SU-DHL-6 (cell line): ENCODE measurements around the gene MRPL55.

ENCODE experiments used
- H2AFZ ChIP-seq: fragments of 200-600 bp; sonication (generic); 2 replicates; pipeline ENCODE4 v1.6.1; 2014; ENCODE audit warnings: low read depth, mild to moderate bottlenecking, moderate library complexity, mixed read lengths, antibody characterized with exemption, low read length; ENCODE audit not compliant: severe bottlenecking
- H3F3A ChIP-seq: fragments of 200-600 bp; shearing (Covaris generic); 2 replicates; pipeline ENCODE4 v1.6.0; 2016; ENCODE audit warnings: antibody characterized with exemption, mild to moderate bottlenecking; ENCODE audit not compliant: insufficient read depth
- H3K27ac ChIP-seq: fragments of 200-600 bp; sonication (generic); 2 replicates; pipeline ENCODE4 v1.5.1; 2016; ENCODE audit warnings: low read depth, mild to moderate bottlenecking, low read length, moderate library complexity, mixed read lengths
- H3K27me3 ChIP-seq: fragments of 200-600 bp; sonication (generic), shearing (Covaris generic); 2 replicates; pipeline ENCODE4 v1.6.0; 2014; ENCODE audit warnings: mild to moderate bottlenecking, low read length
- H3K36me3 ChIP-seq: fragments of 200-600 bp; sonication (generic); 2 replicates; pipeline ENCODE4 v1.6.1; 2014; ENCODE audit warnings: mild to moderate bottlenecking, low read length, mixed read lengths
- H3K4me2 ChIP-seq: fragments of 300-600, 200-600 bp; shearing (Covaris generic), sonication (generic); 2 replicates; pipeline ENCODE4 v1.6.0; 2014; ENCODE audit warnings: low read length, low read depth, mild to moderate bottlenecking; ENCODE audit not compliant: poor library complexity, severe bottlenecking
- H3K4me3 ChIP-seq: fragments of 200-600 bp; sonication (generic); 2 replicates; pipeline ENCODE4 v1.5.1; 2014; ENCODE audit warnings: antibody characterized with exemption, low read length, mild to moderate bottlenecking, mixed read lengths; ENCODE audit not compliant: insufficient read depth, poor library complexity, severe bottlenecking
- H3K79me2 ChIP-seq: fragments of 200-600 bp; sonication (generic); 2 replicates; pipeline ENCODE4 v1.6.1; 2014; ENCODE audit warnings: mild to moderate bottlenecking, low read length, moderate library complexity; ENCODE audit not compliant: insufficient read depth
- H3K9ac ChIP-seq: fragments of 200-600 bp; sonication (generic); 2 replicates; pipeline ENCODE4 v1.7.0; 2014; ENCODE audit warnings: mild to moderate bottlenecking, low read length
- H3K9me2 ChIP-seq: fragments of 200-600 bp; sonication (generic); replicated peaks from 2 replicates; pipeline ENCODE4 v1.6.1; 2014; ENCODE audit warnings: low read length; ENCODE audit not compliant: insufficient read depth
- H3K9me3 ChIP-seq: fragments of 200-600 bp; sonication (generic); 2 replicates; pipeline ENCODE4 v1.6.1; 2014; ENCODE audit warnings: low read length, mixed read lengths; ENCODE audit not compliant: insufficient read depth
- H4K20me1 ChIP-seq: fragments of 200-600 bp; sonication (generic); 2 replicates; pipeline ENCODE4 v1.6.1; 2014; ENCODE audit warnings: low read depth, mild to moderate bottlenecking, antibody characterized with exemption, low read length, moderate library complexity, mixed read lengths
- EZH2phosphoT487 ChIP-seq: fragments of 200-600 bp; sonication (generic), shearing (Covaris generic); conservative IDR thresholded peaks from 2 replicates; pipeline ENCODE4 v1.6.1; 2018; ENCODE audit warnings: mild to moderate bottlenecking, antibody characterized with exemption, low read length, moderate library complexity, mixed read lengths
- TF ChIP-seq, protein P1 (sequence below): fragments of 200-600 bp; sonication (generic); IDR thresholded peaks from one replicate; pipeline ENCODE4 v1.5.1; 2017; ENCODE audit warnings: antibody characterized with exemption, mild to moderate bottlenecking, low read length, moderate library complexity; ENCODE audit not compliant: insufficient read depth, poor library complexity, severe bottlenecking

The MRPL55 gene

DNA sequence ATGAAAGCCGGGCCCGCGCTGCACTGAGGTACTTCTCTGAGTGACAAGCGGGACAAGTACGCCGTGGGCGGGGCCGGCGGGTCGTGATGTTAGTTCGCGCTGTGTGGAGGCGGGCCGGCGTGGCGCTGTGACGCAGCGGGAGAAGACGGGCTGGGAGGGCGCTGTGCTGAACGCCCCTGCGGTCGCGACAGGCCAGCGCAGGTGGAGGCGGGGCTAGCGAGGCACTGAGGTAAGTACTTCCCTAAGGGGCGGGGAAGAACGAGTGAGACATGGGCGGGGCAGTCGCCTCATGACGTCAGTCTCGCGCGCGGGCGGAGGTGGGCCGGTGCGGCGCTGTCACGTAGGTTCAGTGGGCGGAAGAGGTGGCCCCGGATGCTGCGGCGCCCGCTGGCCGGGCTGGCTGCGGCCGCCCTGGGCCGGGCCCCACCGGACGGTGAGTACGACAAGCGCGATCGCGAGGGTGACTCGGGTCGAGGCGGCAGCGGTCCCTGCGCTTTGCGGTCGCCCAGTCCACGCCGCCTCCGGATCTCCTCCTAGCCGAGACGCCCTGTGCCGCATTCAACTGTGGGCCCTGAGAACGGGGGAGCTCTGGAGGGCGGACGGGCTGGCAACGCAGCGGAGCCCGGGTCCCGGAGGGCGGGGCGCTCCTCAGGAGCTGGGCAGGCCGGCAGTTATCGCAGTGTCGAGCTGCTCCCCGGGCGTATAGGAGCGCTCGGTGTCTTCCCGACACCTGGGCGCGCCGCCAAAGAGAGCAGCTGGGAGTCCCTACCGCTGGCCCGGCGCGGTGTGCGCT, 31.0 kb upstream of the MRPL55 start, which contains the start of gene GUK1:
Gene GUK1, plus strand, starts transcription at position 349 of the 793 bp plus-strand sequence. Its CDS starts 24 bp downstream, at position 373.
- Histone ChIP-seq H3F3A (peaks cover 9% of the 10 kb centered on the region), H3K4me2 (peak within 1 kb of the TSS; percentile 89), H3K9me3 (no peaks in the 10 kb centered on the region), H4K20me1 (no peaks in the 10 kb centered on the region; the same call in 1 of the 2 replicates), H3K27me3 (no peaks in the 10 kb centered on the region), H3K36me3 (no peaks in the 10 kb centered on the region), H3K9me2 (no peaks in the 10 kb centered on the region), H3K4me3 (peak within 1 kb of the TSS; percentile 94), H3K27ac (peak within 1 kb of the TSS; percentile 80), H3K9ac (peak within 1 kb of the TSS; percentile 89), H2AFZ (peak within 1 kb of the TSS; percentile 96), H3K79me2 (peaks cover 49% of the 10 kb centered on the region)
- TF ChIP-seq EZH2phosphoT487: no peak
- TF ChIP-seq, protein P1, sequence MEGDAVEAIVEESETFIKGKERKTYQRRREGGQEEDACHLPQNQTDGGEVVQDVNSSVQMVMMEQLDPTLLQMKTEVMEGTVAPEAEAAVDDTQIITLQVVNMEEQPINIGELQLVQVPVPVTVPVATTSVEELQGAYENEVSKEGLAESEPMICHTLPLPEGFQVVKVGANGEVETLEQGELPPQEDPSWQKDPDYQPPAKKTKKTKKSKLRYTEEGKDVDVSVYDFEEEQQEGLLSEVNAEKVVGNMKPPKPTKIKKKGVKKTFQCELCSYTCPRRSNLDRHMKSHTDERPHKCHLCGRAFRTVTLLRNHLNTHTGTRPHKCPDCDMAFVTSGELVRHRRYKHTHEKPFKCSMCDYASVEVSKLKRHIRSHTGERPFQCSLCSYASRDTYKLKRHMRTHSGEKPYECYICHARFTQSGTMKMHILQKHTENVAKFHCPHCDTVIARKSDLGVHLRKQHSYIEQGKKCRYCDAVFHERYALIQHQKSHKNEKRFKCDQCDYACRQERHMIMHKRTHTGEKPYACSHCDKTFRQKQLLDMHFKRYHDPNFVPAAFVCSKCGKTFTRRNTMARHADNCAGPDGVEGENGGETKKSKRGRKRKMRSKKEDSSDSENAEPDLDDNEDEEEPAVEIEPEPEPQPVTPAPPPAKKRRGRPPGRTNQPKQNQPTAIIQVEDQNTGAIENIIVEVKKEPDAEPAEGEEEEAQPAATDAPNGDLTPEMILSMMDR: no peak

DNA sequence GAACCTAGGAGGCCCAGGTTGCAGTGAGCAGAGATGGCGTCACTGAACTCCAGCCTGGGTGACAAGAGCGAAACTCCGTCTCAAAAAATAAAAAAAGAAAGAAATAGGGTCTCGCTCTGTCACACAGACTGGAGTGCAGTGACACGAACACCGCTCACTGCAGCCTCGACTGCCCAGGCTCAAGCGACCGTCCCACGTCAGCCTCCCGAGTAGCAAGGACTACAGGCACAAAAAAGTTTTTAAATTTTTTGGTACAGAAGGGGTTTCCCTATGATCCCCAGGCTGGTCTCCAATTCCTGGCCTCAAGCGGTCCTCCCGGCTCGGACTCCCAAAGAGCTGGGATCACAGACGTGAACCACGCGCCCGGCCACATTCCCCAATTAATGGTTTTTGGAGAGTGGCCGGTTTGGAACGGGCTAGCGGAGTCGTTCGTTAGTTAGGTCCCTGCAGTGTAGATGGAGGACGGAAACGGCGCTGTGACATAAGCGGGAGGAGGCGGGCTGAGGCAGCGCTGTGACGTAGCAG, 30.4 kb upstream of the MRPL55 start:
- peak overlapping the region; percentile 96 for H2AFZ ChIP-seq
- no peaks in the 10 kb centered on the region for H3K9me2 ChIP-seq
- H3K9ac ChIP-seq: peak overlapping the region; percentile 78
- H4K20me1 ChIP-seq: no peaks in the 10 kb centered on the region; the same call in 1 of the 2 replicates
- H3K9me3 ChIP-seq: no peaks in the 10 kb centered on the region
- TF ChIP-seq, protein P1: no peak
- H3K27ac ChIP-seq: peak overlapping the region; percentile 80
- peaks cover 42% of the 10 kb centered on the region for H3K79me2 ChIP-seq
- H3K4me3 ChIP-seq: peak overlapping the region; percentile 89
- H3K4me2 ChIP-seq: peak overlapping the region; percentile 87
- peaks cover 9% of the 10 kb centered on the region for H3F3A ChIP-seq
- no peaks in the 10 kb centered on the region for H3K27me3 ChIP-seq
- H3K36me3 ChIP-seq: no peaks in the 10 kb centered on the region

DNA sequence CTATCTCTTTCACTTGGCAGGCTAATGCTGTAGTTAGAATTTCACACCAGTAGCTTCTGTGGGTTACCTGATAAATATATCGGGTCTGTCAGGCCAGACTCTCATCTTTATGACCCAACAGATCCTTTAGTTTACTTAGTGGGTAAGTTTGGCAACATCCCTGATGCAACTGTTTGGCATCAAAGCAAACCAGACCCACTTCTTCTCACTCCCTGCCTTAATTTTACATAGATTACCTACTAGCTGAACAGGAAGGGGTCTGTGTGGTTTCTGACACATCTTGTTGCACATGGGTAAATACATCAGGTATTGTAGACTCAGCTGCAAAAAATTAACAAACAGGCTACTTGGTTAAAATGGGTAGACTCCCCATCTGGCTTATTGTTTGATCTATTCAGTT, 27.8 kb upstream of the MRPL55 start:
- H3K27me3 ChIP-seq: no peaks in the 10 kb centered on the region
- no peak overlapping the region for H2AFZ ChIP-seq
- no peaks in the 10 kb centered on the region for H3K9me3 ChIP-seq

More for the DNA sequence above, 27.8 kb upstream of the MRPL55 start:
- peaks cover 16% of the 10 kb centered on the region for H3K79me2 ChIP-seq
- H3K27ac ChIP-seq: no peak overlapping the region
- H3K36me3 ChIP-seq: no peaks in the 10 kb centered on the region
- H3K9me2 ChIP-seq: no peaks in the 10 kb centered on the region
- H3F3A ChIP-seq: peaks cover 9% of the 10 kb centered on the region
- no peak overlapping the region for H3K4me3 ChIP-seq
- H4K20me1 ChIP-seq: no peaks in the 10 kb centered on the region; the same call in 1 of the 2 replicates
- no peak overlapping the region for H3K9ac ChIP-seq
- TF ChIP-seq, protein P1: no peak
- TF ChIP-seq EZH2phosphoT487: no peak
- no peak overlapping the region for H3K4me2 ChIP-seq
